Measurements from ENCODE around the gene LY6G5B. TPM values are rescaled to one million over a fixed set of nuclear protein-coding genes. Genes with fewer than 3 reads are reported as not detected.

The LY6G5B gene
- total and polyA plus RNA-seq, 12 donors = 0.48 to 13.4 (median 4.7) TPM

GRCh38 chr6:31715022-31715958 lies 45.5 kb downstream of the LY6G5B start, which contains the start of gene LY6G6D:
LY6G6D (plus strand) TSS chr6:31715348; CDS start chr6:31715356, 8 bp downstream.
- Histone ChIP-seq H3K4me1 (replicated peaks in 1 of 2) (no peaks in the 10 kb centered on the region), H3K9me3 (replicated peaks in 1 of 3) (no peaks in the 10 kb centered on the region), H3K36me3 (replicated peaks in 1 of 2) (no peaks in the 10 kb centered on the region), H3K27me3 (no peaks in the 10 kb centered on the region), H3K27ac (no peak within 1 kb of the TSS), H3K4me3 (no peak within 1 kb of the TSS)
- WGBS, 4 donors = 75 to 89% (median 82%) methylated on average over 5 to 16 of the region's 16 CpGs
- intact Hi-C loops (cut with DNase I) = no loop called here
- no peak for TF ChIP-seq POLR2A (IDR thresholded peaks at IDR 0.05)
- TF ChIP-seq CTCF (IDR thresholded peaks at IDR 0.05) = no peak
- DNase-seq = no peak

- Histone ChIP-seq H3K36me3 (replicated peaks in 1 of 2) (no peaks in the 10 kb centered on the region), H3K9me3 (replicated peaks in 1 of 3) (no peaks in the 10 kb centered on the region), H3K4me3 (no peak overlapping the region), H3K4me1 (replicated peaks in 1 of 2) (no peaks in the 10 kb centered on the region), H3K27me3 (no peaks in the 10 kb centered on the region), H3K27ac (no peak overlapping the region)
- DNase-seq = no peak
- no peak for TF ChIP-seq POLR2A (IDR thresholded peaks at IDR 0.05)
- TF ChIP-seq CTCF (IDR thresholded peaks at IDR 0.05) = no peak
- intact Hi-C loops (cut with DNase I) = no loop called here
- WGBS, 4 donors = 56 to 75% (median 72%) methylated on average over 10 of the region's 10 CpGs
These were observed 47.9 kb downstream of the LY6G5B start for GRCh38 chr6:31717499-31718222.

- TF ChIP-seq POLR2A (IDR thresholded peaks at IDR 0.05) = no peak
- no peak for TF ChIP-seq CTCF (IDR thresholded peaks at IDR 0.05)
- 75 to 86% (median 85%) methylated on average over 1 of the region's 1 CpG for WGBS, 4 donors
- H3K4me3 ChIP-seq = no peak overlapping the region
- H3K36me3 ChIP-seq (replicated peaks in 1 of 2) = no peaks in the 10 kb centered on the region
- H3K27me3 ChIP-seq = no peaks in the 10 kb centered on the region
- intact Hi-C loops (cut with DNase I) = no loop called here
- no peak for DNase-seq
- H3K9me3 ChIP-seq (replicated peaks in 1 of 3) = no peaks in the 10 kb centered on the region
- no peaks in the 10 kb centered on the region for H3K4me1 ChIP-seq (replicated peaks in 1 of 2)
- no peak overlapping the region for H3K27ac ChIP-seq
These were observed 48.5 kb downstream of the LY6G5B start for GRCh38 chr6:31718265-31718664.

- no peaks in the 10 kb centered on the region for H3K9me3 ChIP-seq (replicated peaks in 1 of 3)
- no peak for DNase-seq
- intact Hi-C loops (cut with DNase I) = no loop called here
- TF ChIP-seq CTCF (IDR thresholded peaks at IDR 0.05) = no peak
- H3K36me3 ChIP-seq (replicated peaks in 1 of 2) = no peaks in the 10 kb centered on the region
- no peaks in the 10 kb centered on the region for H3K27me3 ChIP-seq
- no peak overlapping the region for H3K4me3 ChIP-seq
- no peaks in the 10 kb centered on the region for H3K4me1 ChIP-seq (replicated peaks in 1 of 2)
- no peak overlapping the region for H3K27ac ChIP-seq
- WGBS, 4 donors = 77 to 81% (median 80%) methylated on average over 4 to 6 of the region's 6 CpGs
These were observed 49.2 kb downstream of the LY6G5B start for GRCh38 chr6:31719001-31719400.

All from adrenal gland (tissue), 12 donors.